ENCODE measurements around the gene ING2.
"Not testable (repeated sequence)": the region's sequence is repeated elsewhere in the genome, so short reads cannot be mapped to it uniquely, and the experiment has no call there.

Gene ING2

DNA sequence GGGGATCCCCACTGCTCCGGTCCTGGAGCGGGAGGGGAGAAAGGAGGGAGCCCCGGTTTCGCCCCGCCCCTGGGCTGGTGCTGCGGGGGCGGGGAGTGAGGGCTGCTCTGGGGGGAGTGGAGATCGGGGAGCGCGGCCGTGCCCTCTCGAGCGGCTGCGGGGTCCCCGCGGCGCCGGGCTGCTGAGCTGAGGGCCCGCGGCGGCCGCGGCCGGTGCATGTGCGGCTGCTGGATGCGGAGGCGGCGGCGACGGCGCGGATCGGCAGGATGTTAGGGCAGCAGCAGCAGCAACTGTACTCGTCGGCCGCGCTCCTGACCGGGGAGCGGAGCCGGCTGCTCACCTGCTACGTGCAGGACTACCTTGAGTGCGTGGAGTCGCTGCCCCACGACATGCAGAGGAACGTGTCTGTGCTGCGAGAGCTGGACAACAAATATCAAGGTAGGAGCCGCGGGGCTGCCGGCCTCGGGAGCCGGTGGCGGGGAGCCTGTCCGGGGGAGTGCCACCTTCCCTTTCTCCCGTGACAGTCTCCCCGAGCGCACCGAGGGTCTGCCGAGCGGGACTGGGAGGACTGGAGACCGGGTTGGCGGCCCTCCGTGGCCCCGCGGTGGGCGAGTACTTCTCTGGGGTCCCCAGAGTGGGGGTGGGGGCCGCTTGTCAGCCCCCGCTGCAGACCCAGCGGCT lies at the start of gene ING2:
Gene ING2, plus strand, starts transcription at position 129 of the 681 bp plus-strand sequence. Its CDS starts 138 bp downstream, at position 267.
- peak; percentile 14 for DNase-seq (ENCODE audit: low read depth)

- DNase-seq (ENCODE audit: low read depth): no peak
These were observed 49.2 kb upstream of the ING2 start for GRCh38 chr4:183455431-183456195.

DNA sequence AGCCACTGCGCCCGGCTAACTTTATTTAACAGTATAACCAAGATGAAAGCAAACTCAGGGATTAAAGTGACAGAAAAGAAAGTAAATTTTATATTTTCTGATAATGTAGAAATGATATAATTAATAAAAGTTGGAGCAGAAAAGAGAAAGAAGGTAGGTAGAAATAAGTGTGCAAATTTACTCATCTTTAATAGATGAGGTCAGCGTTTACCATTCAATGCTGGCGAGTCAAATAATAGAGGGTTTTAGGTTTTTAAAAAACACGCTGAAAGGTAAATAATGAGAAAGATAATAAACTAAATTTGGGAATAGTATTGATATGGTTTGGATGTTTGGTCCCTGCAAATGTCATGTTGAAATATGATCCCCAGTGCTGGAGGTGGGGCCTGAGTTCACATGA lies 46.9 kb upstream of the ING2 start:
- DNase-seq (ENCODE audit: low read depth): no peak

DNA sequence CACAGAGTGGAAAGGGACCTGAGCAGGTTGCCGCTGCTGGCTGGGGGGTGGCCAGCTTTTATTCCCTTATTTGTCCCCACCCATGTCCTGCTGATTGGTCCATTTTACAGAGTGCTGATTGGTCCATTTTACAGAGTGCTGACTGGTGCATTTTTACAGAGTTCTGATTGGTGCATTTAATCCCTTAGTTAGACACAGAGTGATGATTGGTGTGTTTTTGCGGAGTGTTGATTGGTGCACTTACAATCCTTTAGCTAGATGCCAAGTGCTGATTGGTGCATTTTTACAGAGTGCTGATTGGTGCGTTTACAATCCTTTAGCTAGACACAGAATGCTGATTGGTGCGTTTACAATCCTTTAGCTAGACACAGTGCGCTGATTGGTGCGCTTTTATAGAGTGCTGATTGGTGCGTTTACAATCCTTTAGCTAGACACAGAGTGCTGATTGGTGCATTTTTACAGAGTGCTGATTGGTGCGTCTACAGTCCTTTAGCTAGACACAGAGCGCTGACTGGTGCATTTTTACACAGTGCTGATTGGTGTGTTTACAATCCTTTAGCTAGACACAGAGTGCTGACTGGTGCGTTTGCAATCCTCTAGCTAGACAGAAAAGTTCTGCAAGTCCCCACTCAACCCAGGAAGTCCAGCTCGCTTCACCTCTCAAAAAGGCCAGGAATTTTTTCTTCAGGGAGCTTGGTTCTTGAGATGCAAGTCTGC lies 40.8 kb upstream of the ING2 start:
- DNase-seq (ENCODE audit: low read depth): not testable (repeated sequence)

- not testable (repeated sequence) for DNase-seq (ENCODE audit: low read depth)
These were observed 39.0 kb upstream of the ING2 start for GRCh38 chr4:183465879-183466278.

GRCh38 chr4:183467246-183467645 lies 37.6 kb upstream of the ING2 start:
- no peak for DNase-seq (ENCODE audit: low read depth)

GRCh38 chr4:183468210-183469095 lies 36.4 kb upstream of the ING2 start:
- DNase-seq (ENCODE audit: low read depth): no peak

DNA sequence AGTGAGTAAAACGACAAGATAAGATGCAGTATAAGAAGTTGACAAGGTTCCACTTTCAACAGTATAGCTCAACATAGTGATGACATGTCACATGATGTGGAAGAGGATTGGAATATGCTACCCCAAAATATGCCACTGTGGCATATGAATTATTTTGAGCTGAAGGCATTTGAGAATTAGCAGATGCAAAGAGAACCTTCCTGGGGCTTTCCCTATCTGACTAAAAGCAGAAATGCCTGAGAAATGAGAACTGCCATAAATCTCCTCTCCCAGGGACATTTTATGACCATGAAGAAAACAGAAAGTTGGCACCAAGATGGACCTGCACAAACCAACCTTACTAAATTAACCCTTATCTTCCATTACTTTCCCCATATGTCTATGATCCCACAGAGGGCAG lies 35.6 kb upstream of the ING2 start:
- no peak for DNase-seq (ENCODE audit: low read depth)

- no peak for DNase-seq (ENCODE audit: low read depth)
These were observed 34.9 kb upstream of the ING2 start for GRCh38 chr4:183469936-183470335.

DNA sequence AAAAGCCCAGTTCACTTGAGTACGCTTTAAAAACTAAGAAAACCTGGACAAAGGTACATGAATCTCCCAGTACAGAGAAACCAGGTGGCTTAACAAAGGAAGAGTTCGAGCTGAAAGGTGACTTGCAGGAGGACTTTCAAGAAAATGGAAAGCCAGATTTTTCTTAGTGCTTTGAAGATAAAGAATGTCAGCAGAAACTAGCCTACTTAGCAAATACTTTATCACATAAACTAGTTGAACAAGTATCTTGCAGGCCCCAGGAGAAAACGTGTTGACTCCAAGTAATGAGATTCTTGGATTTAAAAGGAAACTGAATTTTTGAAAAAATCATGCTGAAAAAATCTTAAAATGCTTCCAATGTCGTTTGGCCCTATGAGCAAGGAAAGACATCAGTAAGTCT lies 34.0 kb upstream of the ING2 start:
- DNase-seq (ENCODE audit: low read depth): no peak

DNA sequence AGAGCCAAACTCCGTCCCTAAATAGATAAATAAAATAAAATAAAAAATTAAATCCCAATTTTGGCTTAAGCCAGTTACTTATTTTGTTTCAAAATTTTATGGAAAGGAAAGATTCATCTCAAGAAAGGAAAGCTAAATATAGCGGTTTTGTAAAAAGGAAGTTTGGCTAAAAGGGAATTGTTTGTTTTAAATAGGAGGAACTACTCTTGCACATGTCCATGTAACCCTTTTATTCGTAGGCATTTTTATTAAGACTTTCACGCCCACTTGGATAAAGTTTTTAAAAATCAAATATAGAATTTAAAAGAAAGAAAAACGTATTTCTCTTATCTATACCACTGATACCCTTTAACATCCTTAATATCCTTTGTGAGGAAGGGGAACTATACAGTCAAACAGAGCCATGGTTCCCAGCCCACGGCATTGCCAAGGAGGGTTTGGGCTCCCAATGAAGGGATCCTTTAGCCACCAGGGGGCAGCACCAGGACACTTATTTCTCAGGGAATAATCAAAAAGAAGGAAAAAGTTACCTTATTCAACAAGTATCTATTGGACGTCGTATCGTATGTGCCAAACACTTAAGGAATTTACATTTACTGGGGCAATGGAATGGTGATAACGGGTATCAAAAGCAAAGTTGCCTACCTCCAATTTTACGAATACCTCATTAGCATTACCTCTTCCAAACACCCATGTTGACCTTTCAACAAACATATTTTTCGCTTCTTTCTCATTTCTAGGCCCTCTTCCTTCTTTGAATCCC lies 32.7 kb upstream of the ING2 start:
- peak; percentile 86 for DNase-seq (ENCODE audit: low read depth)

GRCh38 chr4:183478123-183478522 lies 26.7 kb upstream of the ING2 start:
- no peak for DNase-seq (ENCODE audit: low read depth)

DNA sequence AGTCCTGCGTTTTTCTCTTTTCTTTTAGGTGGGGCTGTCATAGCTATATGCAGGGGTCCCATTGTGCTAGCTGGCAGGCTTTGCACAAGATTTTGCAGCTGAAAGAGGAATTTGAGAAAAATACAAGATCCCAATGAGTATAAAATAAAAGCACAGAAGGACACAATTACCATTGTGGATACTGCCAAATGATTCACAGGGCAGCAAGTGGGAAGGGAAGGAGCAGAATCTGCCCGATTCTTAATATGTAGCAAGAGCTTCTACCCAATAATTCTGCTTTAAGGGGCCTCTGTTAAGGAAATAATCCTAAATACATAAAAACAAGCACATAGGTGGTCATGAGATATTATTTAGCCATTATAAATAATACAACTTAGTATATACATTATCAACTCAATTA lies 25.9 kb upstream of the ING2 start:
- no peak for DNase-seq (ENCODE audit: low read depth)

DNA sequence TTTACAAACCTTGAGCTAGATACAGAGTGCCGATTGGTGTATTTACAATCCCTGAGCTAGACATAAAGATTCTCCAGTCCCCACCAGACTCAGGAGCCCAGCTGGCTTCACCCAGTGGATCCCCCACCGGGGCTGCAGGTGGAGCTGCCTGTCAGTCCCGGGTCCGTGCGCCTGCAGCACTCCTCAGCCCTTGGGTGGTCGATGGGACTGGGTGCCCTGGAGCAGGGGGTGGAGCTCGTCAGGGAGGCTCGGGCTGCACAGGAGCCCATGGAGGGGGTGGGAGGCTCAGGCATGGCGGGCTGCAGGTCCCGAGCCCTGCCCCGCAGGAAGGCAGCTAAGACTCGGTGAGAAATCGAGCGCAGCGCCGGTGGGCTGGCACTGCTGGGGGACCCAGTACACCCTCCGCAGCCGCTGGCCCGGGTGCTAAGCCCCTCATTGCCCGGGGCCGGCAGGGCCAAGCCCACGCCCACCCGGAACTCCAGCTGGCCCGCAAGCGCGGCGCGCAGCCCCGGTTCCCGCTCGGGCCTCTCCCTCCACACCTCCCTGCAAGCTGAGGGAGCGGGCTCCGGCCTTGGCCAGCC lies 22.3 kb upstream of the ING2 start:
- DNase-seq (ENCODE audit: low read depth): not testable (repeated sequence)

DNA sequence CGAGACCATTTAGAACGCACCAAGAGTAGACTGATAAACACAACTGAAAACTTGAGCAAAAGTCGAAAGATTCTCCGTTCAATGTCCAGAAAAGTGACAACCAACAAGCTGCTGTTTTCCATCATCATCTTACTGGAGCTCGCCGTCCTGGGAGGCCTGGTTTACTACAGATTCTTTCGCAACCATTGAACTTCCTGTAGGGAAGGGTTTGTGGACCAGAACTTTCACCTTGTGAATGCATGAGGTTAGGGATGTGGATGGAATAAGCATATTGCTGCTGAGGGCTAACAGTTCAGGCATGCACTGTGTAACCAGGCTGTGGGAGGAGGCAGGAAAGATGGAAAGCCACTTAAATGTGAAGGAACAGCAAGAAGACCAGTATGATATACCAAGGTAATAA lies 20.9 kb upstream of the ING2 start:
- DNase-seq (ENCODE audit: low read depth): no peak

GRCh38 chr4:183485411-183486160 lies 19.3 kb upstream of the ING2 start:
- DNase-seq (ENCODE audit: low read depth): no peak

DNA sequence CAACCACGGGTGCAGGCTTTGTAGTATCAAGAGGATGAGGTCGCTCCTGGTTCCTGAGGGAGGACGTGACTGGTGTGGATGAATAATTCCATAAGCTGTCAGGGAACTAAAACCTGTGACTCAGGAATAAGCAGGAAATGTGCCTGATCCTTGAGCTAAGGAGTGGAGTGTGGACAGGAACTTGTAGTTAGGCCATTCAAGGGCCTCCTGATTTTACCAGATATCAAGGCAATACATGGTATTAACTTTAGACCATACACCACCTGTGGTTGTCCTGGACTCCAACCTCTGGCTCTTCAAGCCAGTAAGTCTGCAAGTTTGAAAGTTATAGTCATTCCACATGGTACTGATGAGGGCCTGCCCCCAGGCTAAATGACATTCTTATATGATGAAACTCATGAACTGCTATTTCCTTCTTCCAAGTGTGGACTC lies 12.1 kb upstream of the ING2 start:
- DNase-seq (ENCODE audit: low read depth): no peak

DNA sequence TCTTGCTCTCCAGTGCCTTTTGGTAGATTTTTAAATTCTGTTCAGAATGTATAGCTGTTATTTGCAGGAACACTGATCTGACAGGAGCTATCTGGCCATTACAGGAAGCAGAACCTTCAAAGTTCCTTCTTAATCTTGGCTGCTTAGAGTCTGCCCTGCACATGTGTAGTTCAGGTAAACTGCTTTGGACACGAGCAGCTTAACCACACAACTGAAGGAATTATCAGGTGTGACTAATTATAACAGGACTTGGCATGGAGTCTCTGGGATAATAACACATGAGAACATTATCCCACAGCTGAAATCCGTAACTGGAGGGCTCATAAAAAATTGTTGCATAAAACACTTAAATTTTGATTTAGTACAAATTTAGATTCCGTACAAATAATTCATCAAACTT lies 11.6 kb upstream of the ING2 start:
- DNase-seq (ENCODE audit: low read depth): no peak

DNA sequence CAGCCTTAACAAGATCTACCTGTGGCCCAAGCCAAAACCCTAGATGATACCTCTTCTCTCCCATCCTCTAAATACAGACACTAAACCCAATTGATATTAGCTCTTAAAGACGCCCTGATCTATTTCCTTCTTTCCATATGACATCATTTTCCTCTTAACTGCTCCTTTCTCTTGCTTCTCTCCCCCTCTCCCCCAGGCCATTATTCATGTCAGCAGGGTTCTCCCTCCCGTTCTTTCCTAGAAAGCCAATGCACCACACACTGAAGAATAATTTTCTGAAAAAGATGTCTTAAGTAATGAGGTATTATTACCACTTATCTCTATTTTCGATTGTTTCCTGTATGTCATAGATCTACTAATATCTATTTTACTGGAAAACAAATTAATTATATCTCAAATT lies 9.7 kb upstream of the ING2 start:
- DNase-seq (ENCODE audit: low read depth): no peak

- no peak for DNase-seq (ENCODE audit: low read depth)
These were observed 5.5 kb upstream of the ING2 start for GRCh38 chr4:183499389-183499788.
